MM.1S (cell line): ENCODE data around the gene LRRC56.

Experiments used
- CTCF ChIP-seq: fragments of 300-600 bp; sonication (generic); IDR thresholded peaks from 2 replicates; pipeline ENCODE4 v1.5.1; 2016; ENCODE audit warnings: antibody characterized with exemption, low read length, mixed read lengths
- EZH2 ChIP-seq: fragments of 300-600 bp; sonication (generic); optimal IDR thresholded peaks from 2 replicates; pipeline ENCODE3; 2017; ENCODE audit warnings: low read depth, mild to moderate bottlenecking, antibody characterized with exemption, low read length, mixed read lengths

GRCh38 chr11:559712-560304, 22.5 kb downstream of the LRRC56 start:
- no peak for TF ChIP-seq CTCF
- TF ChIP-seq EZH2, result no peak
